ENCODE results near the gene NLGN2.

The NLGN2 gene

GRCh38 chr17:7466639-7467341, 59.1 kb downstream of the NLGN2 start:
- DNase-seq: peak; percentile 51

GRCh38 chr17:7467498-7467897, 59.9 kb downstream of the NLGN2 start:
- DNase-seq: no peak

GRCh38 chr17:7468290-7468689, 60.6 kb downstream of the NLGN2 start:
- DNase-seq: no peak

- DNase-seq: no peak
Observed at GRCh38 chr17:7468804-7469389, 61.3 kb downstream of the NLGN2 start.
